GM18861 (cell line): ENCODE data around the gene HSD3B7.

Experiments used
- ATAC-seq: cut with Tn5 transposase; IDR thresholded peaks from one replicate; pipeline ENCODE4 v1.9.1; 2021; ENCODE audit not compliant: unreplicated experiment

The HSD3B7 gene

DNA sequence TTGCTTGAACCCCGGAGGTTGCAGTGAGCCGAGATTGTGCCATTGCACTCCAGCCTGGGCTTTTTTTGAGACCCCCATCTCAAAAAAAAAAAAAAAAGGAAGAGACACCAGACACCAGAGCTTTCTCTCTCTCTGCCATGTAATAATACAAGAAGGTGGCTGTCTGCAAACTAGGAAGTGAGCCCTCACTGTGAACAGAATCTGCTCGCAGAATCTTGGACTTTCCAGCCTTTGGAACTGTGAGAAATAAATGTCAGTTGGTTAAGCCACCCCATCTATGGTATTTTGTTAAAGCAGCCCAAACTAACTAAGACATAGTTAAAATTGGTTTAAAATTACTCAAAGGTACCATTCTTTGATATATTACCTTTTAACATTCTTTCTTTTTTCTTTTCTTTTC, 35.5 kb downstream of the HSD3B7 start:
- ATAC-seq, result no peak

DNA sequence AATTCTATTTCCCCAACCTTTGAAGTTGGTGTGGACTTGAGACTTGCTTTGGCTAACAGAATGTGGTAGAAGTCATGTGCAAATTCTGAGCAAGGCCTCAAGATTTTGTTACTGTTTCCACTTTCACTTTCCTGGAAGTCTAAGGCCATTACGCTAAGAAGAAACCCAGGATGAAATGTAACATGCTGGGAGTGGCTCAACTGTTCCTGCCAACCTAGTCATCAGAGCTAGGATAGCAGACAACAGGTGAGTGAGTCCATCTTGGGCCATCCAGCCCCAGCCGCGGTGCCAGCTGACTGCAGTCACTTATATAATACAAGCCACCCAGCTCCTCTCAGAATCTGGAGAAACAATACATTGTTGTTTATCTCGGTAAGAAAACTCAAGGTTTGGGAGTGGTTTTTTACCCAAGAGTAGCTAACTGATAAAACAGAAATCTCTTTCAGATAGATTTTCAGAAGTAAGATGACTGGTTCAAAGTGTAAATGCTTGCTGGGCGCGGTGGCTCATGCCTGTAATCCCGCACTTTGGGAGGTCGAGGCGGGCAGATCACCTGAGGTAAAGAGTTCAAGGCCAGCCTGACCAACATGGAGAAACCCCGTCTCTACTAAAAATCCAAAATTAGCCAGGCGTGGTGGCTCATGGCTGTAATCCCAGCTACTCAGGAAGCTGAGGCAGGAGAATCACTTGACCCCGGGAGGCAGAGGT, 37.7 kb downstream of the HSD3B7 start:
- ATAC-seq, result no peak

DNA sequence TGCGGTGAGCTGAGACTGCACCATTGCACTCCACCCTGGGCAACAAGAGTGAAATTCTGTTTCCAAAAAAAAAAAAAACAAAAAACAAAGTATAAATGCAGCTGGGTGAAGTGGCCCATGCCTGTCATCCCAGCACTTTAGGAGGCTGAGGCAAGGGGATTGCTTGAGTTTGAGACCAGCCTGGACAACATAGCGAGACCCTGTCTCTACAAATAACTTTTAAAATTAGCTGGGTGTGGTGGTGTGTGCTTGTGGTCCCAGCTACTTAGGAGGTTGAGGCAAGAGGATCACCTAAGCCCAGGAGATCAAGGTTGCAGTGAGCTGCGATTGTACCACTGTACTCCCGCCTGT, 38.2 kb downstream of the HSD3B7 start:
- ATAC-seq, result no peak

DNA sequence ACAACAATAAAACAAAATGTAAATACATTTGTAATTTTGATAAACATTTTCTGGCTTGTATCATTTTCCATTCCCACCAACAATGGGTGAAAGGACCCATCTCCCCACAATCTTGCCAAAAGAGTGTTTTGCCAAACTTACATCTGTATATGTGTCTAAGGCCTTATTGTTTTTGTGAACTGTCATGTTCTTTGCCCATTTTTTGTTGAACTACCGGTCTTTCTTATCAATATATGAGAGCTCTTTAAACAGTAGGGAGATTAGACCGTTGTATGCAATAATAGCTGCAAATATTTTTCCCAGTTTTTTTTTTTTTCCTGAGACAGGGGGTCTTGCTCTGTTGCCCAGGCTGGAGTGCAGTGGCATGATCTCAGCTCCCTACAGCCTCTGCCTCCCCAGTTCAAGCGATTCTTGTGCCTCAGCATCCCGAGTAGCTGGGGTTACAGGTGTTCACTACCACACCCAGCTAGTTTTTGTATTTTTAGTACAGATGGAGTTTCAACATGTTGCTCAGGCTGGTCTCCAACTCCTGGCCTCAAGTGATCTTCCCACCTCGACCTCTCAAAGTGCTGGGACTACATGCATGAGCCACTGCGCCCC, 38.7 kb downstream of the HSD3B7 start:
- ATAC-seq, result no peak

DNA sequence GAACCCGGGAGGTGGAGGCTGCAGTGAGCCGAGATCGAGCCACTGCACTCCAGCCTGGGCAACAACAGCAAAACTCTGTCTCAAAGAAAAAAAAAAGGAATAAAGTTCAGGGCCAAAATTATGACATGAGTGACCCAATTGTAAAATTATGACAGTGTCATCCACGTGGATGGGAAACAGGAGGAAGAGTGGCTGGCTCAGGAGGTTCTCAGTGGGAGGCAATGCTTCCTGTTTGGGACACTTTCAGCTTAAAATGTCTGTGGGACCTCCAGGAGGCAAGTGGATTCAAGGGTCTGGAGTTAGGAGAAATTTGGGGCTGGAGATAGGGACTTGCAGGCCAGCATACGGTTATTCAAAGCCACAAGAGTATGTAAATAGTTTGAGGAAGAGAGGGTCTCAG, 40.3 kb downstream of the HSD3B7 start:
- ATAC-seq, result no peak

DNA sequence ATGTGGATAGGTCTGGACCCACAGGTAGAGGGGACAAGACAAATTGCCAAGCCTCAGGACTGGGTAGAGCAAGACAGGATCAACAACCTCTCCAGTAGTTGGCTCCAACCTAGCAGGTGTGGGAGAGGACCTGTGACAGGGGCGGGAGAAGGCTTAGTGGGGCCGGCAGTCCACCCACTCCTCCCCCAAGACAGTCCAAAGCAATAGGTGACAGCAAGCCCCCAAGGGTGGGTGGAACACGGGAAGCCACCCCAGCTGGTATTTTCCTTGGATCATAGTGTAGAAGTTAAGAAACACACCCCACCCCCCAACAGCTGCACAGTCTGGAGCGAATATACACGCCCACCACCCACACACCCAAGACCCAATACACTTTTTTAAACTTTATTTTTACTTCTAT, 44.3 kb downstream of the HSD3B7 start:
- ATAC-seq, result no peak

DNA sequence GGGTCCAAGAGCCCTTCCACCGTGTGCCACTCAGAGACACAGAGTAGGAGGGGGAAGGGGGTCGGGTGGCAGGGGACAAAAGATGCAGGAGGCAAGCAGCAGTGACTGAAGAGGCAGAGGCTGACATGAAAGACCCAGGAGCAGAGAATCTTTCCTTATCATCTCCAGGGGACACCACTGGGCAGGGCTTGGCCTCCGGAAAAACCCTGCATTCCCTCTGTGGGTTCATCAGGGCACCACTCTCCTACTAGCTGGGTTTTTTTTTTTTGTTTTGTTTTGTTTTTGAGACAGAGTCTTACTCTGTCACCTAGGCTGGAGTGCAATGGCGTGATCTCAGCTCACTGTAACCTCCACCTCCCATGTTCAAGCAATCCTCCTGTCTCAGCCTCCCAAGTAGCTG, 46.3 kb downstream of the HSD3B7 start:
- ATAC-seq, result no peak

DNA sequence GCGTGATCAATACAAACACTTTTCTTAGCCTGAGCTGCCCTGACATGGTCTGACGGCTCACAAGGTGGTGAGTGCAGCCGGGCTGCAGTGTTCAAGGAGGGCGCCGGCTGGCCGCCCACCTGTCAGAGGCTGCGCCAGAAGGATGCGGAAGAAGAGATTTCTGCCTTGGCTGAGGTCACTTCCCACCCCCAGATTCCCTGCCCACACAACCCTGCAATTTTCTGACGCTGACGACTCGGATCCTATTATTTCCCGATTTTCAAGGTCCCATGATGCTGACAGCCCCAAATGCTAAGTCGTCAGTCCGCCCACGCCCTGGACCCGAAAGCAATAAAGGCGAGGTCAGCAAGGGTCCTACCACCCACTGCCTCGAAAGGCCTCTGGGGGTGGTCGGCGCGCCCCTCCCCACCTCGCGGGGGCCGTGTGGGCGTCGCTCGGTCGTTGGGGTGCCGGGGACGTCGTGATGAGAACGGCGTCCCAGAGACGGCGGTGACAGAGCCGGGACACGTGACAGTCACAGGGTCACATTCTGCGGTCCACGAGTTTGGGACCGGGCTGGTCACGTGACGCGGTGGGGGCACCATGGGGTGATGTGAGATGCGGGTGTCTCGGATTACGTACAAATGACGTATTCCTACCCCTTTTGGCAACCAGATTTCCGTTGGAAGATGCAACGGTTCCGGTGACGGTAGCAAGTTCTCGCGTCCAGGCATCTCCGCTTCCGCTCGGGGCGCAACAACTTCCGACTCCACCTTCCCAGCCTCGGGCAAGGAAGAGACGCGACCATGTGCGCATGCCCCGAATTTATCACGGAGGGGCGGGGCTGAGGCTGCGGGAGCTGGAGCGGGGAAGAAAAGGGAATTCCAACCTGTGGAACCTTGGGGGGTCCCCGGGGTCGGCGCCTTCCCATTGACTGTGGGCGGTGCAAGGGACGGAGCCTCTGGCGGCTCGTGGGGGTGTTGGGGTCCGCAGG, 48.0 kb downstream of the HSD3B7 start, which contains the start of gene STX4:
TSS of gene STX4 (plus strand) at position 823 of the 973 bp plus-strand sequence. CDS start 248 bp downstream, outside the sequence.
- ATAC-seq, result peak; percentile 65

DNA sequence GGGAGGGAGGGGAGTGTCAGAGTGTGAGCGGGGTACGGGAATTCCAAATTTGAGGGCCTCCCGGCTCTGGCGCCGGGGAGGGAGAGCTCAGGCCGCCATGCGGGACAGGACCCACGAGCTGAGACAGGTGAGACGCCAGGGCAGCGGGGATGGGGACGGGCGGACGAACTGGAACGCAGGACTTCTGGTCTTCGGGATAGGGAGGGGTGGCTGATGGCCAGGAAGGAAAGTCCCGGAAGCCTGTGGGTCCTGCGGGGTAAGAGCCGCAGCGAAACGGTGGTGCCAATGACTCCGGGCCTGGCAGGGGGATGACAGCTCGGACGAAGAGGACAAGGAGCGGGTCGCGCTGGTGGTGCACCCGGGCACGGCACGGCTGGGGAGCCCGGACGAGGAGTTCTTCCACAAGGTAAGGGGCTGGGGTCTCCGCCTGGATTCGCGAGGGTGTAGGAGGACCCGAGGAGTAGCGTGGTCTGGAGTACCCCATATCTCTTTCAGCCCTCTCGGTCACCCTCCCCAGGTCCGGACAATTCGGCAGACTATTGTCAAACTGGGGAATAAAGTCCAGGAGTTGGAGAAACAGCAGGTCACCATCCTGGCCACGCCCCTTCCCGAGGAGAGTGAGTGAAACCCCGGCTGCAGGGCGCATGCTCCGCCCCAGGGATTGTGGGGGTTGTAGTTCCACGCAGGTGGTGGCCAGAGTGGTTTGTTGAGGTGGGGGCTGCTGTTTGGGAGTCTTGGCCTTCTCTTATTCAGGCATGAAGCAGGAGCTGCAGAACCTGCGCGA, 48.9 kb downstream of the HSD3B7 start:
- ATAC-seq, result peak; percentile 47

DNA sequence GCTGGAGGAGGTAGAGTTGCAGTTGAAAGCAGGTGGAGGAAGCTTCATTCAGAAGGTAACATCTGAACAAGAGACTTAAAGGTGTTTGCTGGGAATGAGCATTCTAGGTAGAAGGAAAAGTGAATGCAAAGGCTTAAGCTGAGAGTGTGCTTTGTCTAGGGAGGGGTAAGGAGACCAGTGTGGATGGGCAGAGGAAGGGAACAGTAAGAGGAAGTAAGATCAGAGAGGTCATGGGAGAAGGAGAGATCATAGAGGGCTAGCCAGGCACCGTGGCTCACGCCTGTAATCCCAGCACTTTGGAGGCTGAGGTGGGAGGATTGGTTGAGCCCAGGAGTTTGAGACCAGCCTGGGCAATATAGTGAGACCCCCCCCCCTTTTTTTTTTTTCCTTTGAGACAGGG, 51.7 kb downstream of the HSD3B7 start:
- no peak for ATAC-seq
